Stimulated activated CD4-positive, alpha-beta T cell treated with anti-CD3 and anti-CD28 coated beads, TNF-alpha, amount 100 ng/mL, for 24 hours (primary cell): Measurements from ENCODE around the gene NHLRC1.

Source experiments
- DNase-seq, 3 experiments: peaks; one replicate each; pipeline ENCODE4 v3.0.0-alpha.2; 2020; ENCODE audit warnings: low read depth in 3 of 3

Gene NHLRC1

GRCh38 chr6:18139935-18140621 lies 17.6 kb upstream of the NHLRC1 start:
- DNase-seq, result no peak

- no peak for DNase-seq
Observed at GRCh38 chr6:18138906-18139305, 16.4 kb upstream of the NHLRC1 start.

GRCh38 chr6:18136260-18136659 lies 13.8 kb upstream of the NHLRC1 start:
- DNase-seq, result no peak

- DNase-seq, result no peak
Observed at GRCh38 chr6:18135171-18135570, 12.7 kb upstream of the NHLRC1 start.

- no peak for DNase-seq
Observed at GRCh38 chr6:18132346-18132745, 9.9 kb upstream of the NHLRC1 start.

- DNase-seq, result no peak
Observed at GRCh38 chr6:18126121-18126520, 3.6 kb upstream of the NHLRC1 start.

- DNase-seq, result no peak
Observed at GRCh38 chr6:18121580-18122127, 823 bp downstream of the NHLRC1 start.

GRCh38 chr6:18119236-18119635 lies 3.2 kb downstream of the NHLRC1 start:
- no peak for DNase-seq

- DNase-seq, result no peak
Observed at GRCh38 chr6:18118330-18118729, 4.1 kb downstream of the NHLRC1 start.

GRCh38 chr6:18117136-18117535 lies 5.3 kb downstream of the NHLRC1 start:
- no peak for DNase-seq

- DNase-seq, result no peak
Observed at GRCh38 chr6:18115356-18115755, 7.1 kb downstream of the NHLRC1 start.

- no peak for DNase-seq
Observed at GRCh38 chr6:18110162-18110561, 12.3 kb downstream of the NHLRC1 start.

- DNase-seq, result no peak
Observed at GRCh38 chr6:18107061-18107460, 15.4 kb downstream of the NHLRC1 start.

- no peak for DNase-seq
Observed at GRCh38 chr6:18102783-18103509, 19.5 kb downstream of the NHLRC1 start.

- DNase-seq, result no peak
Observed at GRCh38 chr6:18101873-18102272, 20.6 kb downstream of the NHLRC1 start.

- DNase-seq, result no peak
Observed at GRCh38 chr6:18101271-18101670, 21.2 kb downstream of the NHLRC1 start.

GRCh38 chr6:18100296-18100695 lies 22.2 kb downstream of the NHLRC1 start:
- no peak for DNase-seq

- DNase-seq, result no peak
Observed at GRCh38 chr6:18099511-18099910, 23.0 kb downstream of the NHLRC1 start.

- no peak for DNase-seq
Observed at GRCh38 chr6:18096423-18096822, 26.1 kb downstream of the NHLRC1 start.

GRCh38 chr6:18091382-18091781 lies 31.1 kb downstream of the NHLRC1 start:
- DNase-seq, result no peak

- no peak for DNase-seq
Observed at GRCh38 chr6:18090349-18090786, 32.1 kb downstream of the NHLRC1 start.

- no peak for DNase-seq
Observed at GRCh38 chr6:18088419-18089296, 33.8 kb downstream of the NHLRC1 start.
